Neural crest cell (in vitro differentiated cells): ENCODE data around the gene TRMT10C. TPM values are rescaled to one million over a fixed set of nuclear protein-coding genes. Genes with fewer than 3 reads are reported as not detected.

ENCODE experiments used
- DNase-seq: peaks from one replicate; pipeline ENCODE4 v3.0.0; 2021; ENCODE audit warnings: low read depth, mixed read lengths, low spot score
- H3K27ac Mint-ChIP-seq: one replicate; pipeline ENCODE4 v1.8.0; 2021; ENCODE audit warnings: mild to moderate bottlenecking, mixed read lengths; ENCODE audit not compliant: unreplicated experiment
- H3K27me3 Mint-ChIP-seq: 2 replicates; pipeline ENCODE4 v1.8.0; 2021; ENCODE audit warnings: low read depth, mild to moderate bottlenecking, mixed read lengths
- H3K36me3 Mint-ChIP-seq: 2 replicates; pipeline ENCODE4 v1.8.0; 2021; ENCODE audit warnings: low read depth, mild to moderate bottlenecking, mixed read lengths
- H3K4me1 Mint-ChIP-seq: 2 replicates; pipeline ENCODE4 v1.8.0; 2021; ENCODE audit warnings: mixed read lengths
- H3K4me3 Mint-ChIP-seq: one replicate; pipeline ENCODE4 v1.8.0; 2021; ENCODE audit warnings: mild to moderate bottlenecking, mixed read lengths
- H3K9me3 Mint-ChIP-seq: 2 replicates; pipeline ENCODE4 v1.8.0; 2021; ENCODE audit warnings: mixed read lengths
- CTCF ChIP-seq: fragments of 200-600 bp; sonication (generic); conservative IDR thresholded peaks from 2 replicates; pipeline ENCODE4 v1.5.0; 2021; ENCODE audit warnings: antibody characterized with exemption, mild to moderate bottlenecking
- total RNA-seq: library from RNA; stranded (reverse); gene quantifications from 2 replicates; pipeline ENCODE4 v1.2.1, GENCODE V29; 2021

The TRMT10C gene
- total RNA-seq, 1 donor from 2014 or later = 28.9 TPM

GRCh38 chr3:101556064-101556463, 5.6 kb upstream of the TRMT10C start:
- no peak overlapping the region for H3K4me3 Mint-ChIP-seq

GRCh38 chr3:101567528-101568317, 6.1 kb downstream of the TRMT10C start:
- peaks cover 18% of the 10 kb centered on the region for H3K4me1 Mint-ChIP-seq
- TF ChIP-seq CTCF = no peak
- peak overlapping the region; percentile 5 for H3K4me3 Mint-ChIP-seq
- H3K9me3 Mint-ChIP-seq = no peaks in the 10 kb centered on the region
- DNase-seq = no peak
- H3K36me3 Mint-ChIP-seq = peaks cover 3% of the 10 kb centered on the region
- H3K27ac Mint-ChIP-seq = no peak overlapping the region
- H3K27me3 Mint-ChIP-seq = no peaks in the 10 kb centered on the region

More at GRCh38 chr3:101556064-101556463, 5.6 kb upstream of the TRMT10C start:
- H3K27me3 Mint-ChIP-seq = peaks cover 13% of the 10 kb centered on the region
- H3K9me3 Mint-ChIP-seq = peaks cover 3% of the 10 kb centered on the region
- H3K36me3 Mint-ChIP-seq = no peaks in the 10 kb centered on the region
- DNase-seq = no peak
- H3K27ac Mint-ChIP-seq = no peak overlapping the region
- TF ChIP-seq CTCF = no peak
- H3K4me1 Mint-ChIP-seq = peaks cover 3% of the 10 kb centered on the region

GRCh38 chr3:101571028-101571895, 9.6 kb downstream of the TRMT10C start:
- Mint-ChIP-seq H3K36me3 (peaks cover 6% of the 10 kb centered on the region), H3K27me3 (no peaks in the 10 kb centered on the region), H3K9me3 (no peaks in the 10 kb centered on the region), H3K4me1 (peaks cover 25% of the 10 kb centered on the region), H3K27ac (no peak overlapping the region), H3K4me3 (peak overlapping the region; percentile 19)
- no peak for TF ChIP-seq CTCF
- no peak for DNase-seq

GRCh38 chr3:101573449-101574387, 12.1 kb downstream of the TRMT10C start, which contains the start of gene PCNP:
Gene PCNP, plus strand, starts transcription at chr3:101574180. Its CDS starts 36 bp downstream, at chr3:101574216.
- Mint-ChIP-seq H3K9me3 (no peaks in the 10 kb centered on the region), H3K4me3 (peak within 1 kb of the TSS; percentile 95), H3K27ac (peak within 1 kb of the TSS; percentile 100), H3K36me3 (peaks cover 8% of the 10 kb centered on the region), H3K4me1 (peaks cover 34% of the 10 kb centered on the region), H3K27me3 (no peaks in the 10 kb centered on the region)
- DNase-seq = peak; percentile 99
- TF ChIP-seq CTCF = peak; percentile 97
